GM12878 (cell line): ENCODE results near the gene TRAF5. TPM values are rescaled to one million over a fixed set of nuclear protein-coding genes. Genes with fewer than 3 reads are reported as not detected.

Experiments used
- ATAC-seq: fragments of 200-7000 bp; cut with Tn5 transposase; 3 replicates; pipeline ENCODE4 v1.9.1; 2020; ENCODE audit warnings: mild to moderate bottlenecking, moderate library complexity
- BruUV-seq: library from RNA; stranded (reverse); fragments of 400-500 nt; replicated peaks from 2 replicates; lab custom pipeline; 2021; lab: Mats Ljungman, UMichigan
- CTCF ChIA-PET: fragments of 300-600 bp; sonication (Branson Sonifier 250); formaldehyde crosslinking; extraction: SDS; loops from one replicate; lab custom pipeline; 2021; ENCODE audit warnings: inconsistent platforms; lab: Yijun Ruan, JAX
- POLR2A ChIA-PET: fragments of 350-600 bp; formaldehyde crosslinking; extraction: SDS; loops from one replicate; lab custom pipeline; 2021; ENCODE audit warnings: inconsistent platforms; lab: Charles Lee
- RAD21 ChIA-PET: fragments of 300-600 bp; sonication (Branson Sonifier 250); formaldehyde crosslinking; loops from one replicate; lab custom pipeline; 2023; ENCODE audit warnings: antibody characterized with exemption; ENCODE audit not compliant: unreplicated experiment; lab: Charles Lee
- SMC1A ChIA-PET: fragments of 300-600 bp; sonication (Branson Sonifier 250); formaldehyde crosslinking; loops from one replicate; lab custom pipeline; 2023; ENCODE audit not compliant: unreplicated experiment, uncharacterized antibody; lab: Charles Lee
- DNase-seq: peaks from one replicate; pipeline ENCODE4 v3.0.0-alpha.2; 2011; ENCODE audit warnings: low read depth, low spot score
- FAIRE-seq: peaks from 3 replicates; lab custom pipeline; 2011; peaks lifted over from hg19 to GRCh38; lab: Jason Lieb, UNC
- H2AFZ ChIP-seq: 2 replicates; pipeline ENCODE4 v1.6.0; 2011; ENCODE audit warnings: low read depth, low read length, control low read depth; ENCODE audit not compliant: control insufficient read depth
- H3K27ac ChIP-seq: 2 replicates; pipeline ENCODE4 v1.5.1; 2011; ENCODE audit warnings: control low read depth; ENCODE audit not compliant: control insufficient read depth, insufficient read depth
- H3K27me3 ChIP-seq, 2 experiments: replicated peaks in 1 of 2; 2 replicates each; pipeline versions ENCODE4 v1.6.0 to v1.6.1; 2011; ENCODE audit warnings: low read length in 1 of 2; ENCODE audit not compliant: control insufficient read depth in 2 of 2, insufficient read depth in 2 of 2
- H3K36me3 ChIP-seq, 2 experiments: 2 replicates each; pipeline ENCODE4 v1.5.1; 2011; ENCODE audit warnings: low read length in 1 of 2; ENCODE audit not compliant: control insufficient read depth in 2 of 2, insufficient read depth in 2 of 2
- H3K4me1 ChIP-seq: 2 replicates; pipeline ENCODE4 v1.6.1; 2011; ENCODE audit warnings: mild to moderate bottlenecking, low read length, moderate library complexity, mixed read lengths; ENCODE audit not compliant: control insufficient read depth, insufficient read depth
- H3K4me2 ChIP-seq: 2 replicates; pipeline ENCODE4 v1.6.0; 2011; ENCODE audit warnings: control low read depth; ENCODE audit not compliant: control insufficient read depth, insufficient read depth
- H3K4me3 ChIP-seq: fragments of 200-600 bp; sonication (generic); 2 replicates; pipeline ENCODE4 v1.5.1; 2016
- H3K79me2 ChIP-seq: 2 replicates; pipeline ENCODE4 v1.6.0; 2011; ENCODE audit warnings: low read length; ENCODE audit not compliant: control insufficient read depth, insufficient read depth
- H3K9ac ChIP-seq: 2 replicates; pipeline ENCODE4 v1.8.0; 2011; ENCODE audit warnings: low read length, control low read depth, mixed read lengths; ENCODE audit not compliant: control insufficient read depth, insufficient read depth
- H3K9me3 ChIP-seq: replicated peaks from 3 replicates; pipeline ENCODE4 v1.5.1; 2011; ENCODE audit warnings: mild to moderate bottlenecking, low read length; ENCODE audit not compliant: control insufficient read depth, insufficient read depth
- H4K20me1 ChIP-seq: 2 replicates; pipeline ENCODE4 v1.6.0; 2011; ENCODE audit not compliant: control insufficient read depth, insufficient read depth
- ASH2L ChIP-seq: fragments of 300-600, 200-600 bp; sonication (generic); IDR thresholded peaks from 2 replicates; pipeline ENCODE4 v1.6.1; 2017; ENCODE audit warnings: low read depth, mild to moderate bottlenecking, borderline replicate concordance
- BRCA1 ChIP-seq: IDR thresholded peaks from 2 replicates; pipeline ENCODE4 v1.6.1; 2011; ENCODE audit warnings: low read depth, low read length, improper control_type of control experiment
- CBFB ChIP-seq: IDR thresholded peaks from 2 replicates; pipeline ENCODE4 v1.6.1; 2016; ENCODE audit warnings: antibody characterized with exemption, low read depth
- CBX5 ChIP-seq: sonication (generic); IDR thresholded peaks from 2 replicates; pipeline ENCODE4 v1.6.1; 2016; ENCODE audit warnings: low read depth, moderate library complexity, mild to moderate bottlenecking, inconsistent platforms
- CREM ChIP-seq: IDR thresholded peaks from 2 replicates; pipeline ENCODE4 v1.6.1; 2014; ENCODE audit warnings: antibody characterized with exemption, low read depth
- DPF2 ChIP-seq: fragments of 450-650 bp; IDR thresholded peaks from 2 replicates; pipeline ENCODE4 v1.6.1; 2017; ENCODE audit warnings: mild to moderate bottlenecking
- EP300 ChIP-seq, 2 experiments: fragments of 150-350 bp in 1 of 2; IDR thresholded peaks; 2 replicates each; pipeline ENCODE4 v1.6.1; 2011 to 2012; ENCODE audit warnings: low read depth in 2 of 2, low read length in 2 of 2, borderline replicate concordance in 1 of 2, improper control_type of control experiment in 1 of 2, inconsistent platforms in 1 of 2; ENCODE audit not compliant: control insufficient read depth in 1 of 2
- MXI1 ChIP-seq: fragments of 150-350 bp; IDR thresholded peaks from 2 replicates; pipeline ENCODE4 v1.6.1; 2011; ENCODE audit warnings: low read depth, mild to moderate bottlenecking, inconsistent platforms, low read length, improper control_type of control experiment
- NFYB ChIP-seq: IDR thresholded peaks from 2 replicates; pipeline ENCODE4 v1.6.1; 2011; ENCODE audit warnings: low read depth, mild to moderate bottlenecking, low read length, improper control_type of control experiment, moderate library complexity; ENCODE audit not compliant: insufficient read depth
- PAX5 ChIP-seq: IDR thresholded peaks from 2 replicates; pipeline ENCODE4 v1.6.1; 2011; ENCODE audit warnings: low read depth, low read length, borderline replicate concordance
- POLR2AphosphoS5 ChIP-seq: IDR thresholded peaks from 2 replicates; pipeline ENCODE4 v1.6.1; 2011; ENCODE audit warnings: mild to moderate bottlenecking, low read length, inconsistent platforms
- RAD21 ChIP-seq: IDR thresholded peaks from 2 replicates; pipeline ENCODE4 v1.6.1; 2011; ENCODE audit warnings: mild to moderate bottlenecking, low read depth, low read length, moderate library complexity; ENCODE audit not compliant: insufficient read depth
- RCOR1 ChIP-seq: conservative IDR thresholded peaks from 2 replicates; pipeline ENCODE4 v1.6.1; 2012; ENCODE audit warnings: low read depth, low read length, improper control_type of control experiment
- SIX5 ChIP-seq: IDR thresholded peaks from 2 replicates; pipeline ENCODE4 v1.6.1; 2011; ENCODE audit warnings: mild to moderate bottlenecking, low read depth, low read length, moderate library complexity; ENCODE audit not compliant: severe bottlenecking
- SRF ChIP-seq, 2 experiments: IDR thresholded peaks; 2 replicates each; pipeline ENCODE4 v1.6.1; 2011; ENCODE audit warnings: low read depth in 2 of 2, low read length in 2 of 2, mild to moderate bottlenecking in 1 of 2, moderate library complexity in 1 of 2
- STAT1 ChIP-seq: fragments of 450-650 bp; conservative IDR thresholded peaks from 2 replicates; pipeline ENCODE4 v1.6.1; 2014; ENCODE audit warnings: antibody characterized with exemption, mild to moderate bottlenecking
- SUZ12 ChIP-seq: fragments of 200-600 bp; sonication (generic); IDR thresholded peaks from one replicate; pipeline ENCODE4 v1.6.1; 2018; ENCODE audit warnings: antibody characterized with exemption, mild to moderate bottlenecking; ENCODE audit not compliant: unreplicated experiment
- ZBTB33 ChIP-seq: fragments of 450-650 bp; IDR thresholded peaks from 2 replicates; pipeline ENCODE4 v1.6.1; 2017; ENCODE audit warnings: mild to moderate bottlenecking
- ZBTB40 ChIP-seq: fragments of 450-650 bp; IDR thresholded peaks from 2 replicates; pipeline ENCODE4 v1.6.1; 2016; ENCODE audit warnings: mild to moderate bottlenecking, moderate library complexity, borderline replicate concordance
- ZNF384 ChIP-seq: IDR thresholded peaks from 2 replicates; pipeline ENCODE4 v1.6.1; 2012; ENCODE audit warnings: low read depth, mild to moderate bottlenecking, low read length, improper control_type of control experiment, borderline replicate concordance
- whole genome bisulfite sequencing: methylation state at CpG from one replicate; pipeline ENCODE4 v1.1.6; 2016; ENCODE audit warnings: low lambda C conversion rate; ENCODE audit not compliant: insufficient replicate concordance, insufficient coverage; ENCODE audit errors: missing lambda C conversion rate; 5-methylcytosine and 5-hydroxymethylcytosine counted together
- in situ Hi-C: fragments of 300-500 bp; cut with MboI; formaldehyde crosslinking; loops from 9 replicates; pipeline ENCODE4 v1.14.3; 2018; ENCODE audit warnings: mixed read lengths
- intact Hi-C: fragments of 100-400 bp; cut with micrococcal nuclease; formaldehyde crosslinking; loops from one replicate; pipeline ENCODE4 v1.14.2; 2022; ENCODE audit not compliant: unreplicated experiment
- polyA plus RNA-seq, 11 experiments: library from polyadenylated mRNA; depleted of rRNA in 4 of 11; unstranded in 6 of 11; stranded (reverse) in 5 of 11; fragments of >200 nt; fragmentation: Nextera tagmentation in 4 of 11; fragmentation: Illumina TruSeq in 1 of 11; extraction: Ambion mirVana in 4 of 11; extraction: Trizol in 1 of 11; gene quantifications; 1 replicate in 1 of 11; 2 replicates in 10 of 11; pipeline versions ENCODE4 v1.2.1 to v1.2.3, GENCODE V29; 2011 to 2016; ENCODE audit warnings: inconsistent platforms in 2 of 11, missing spikeins in 2 of 11, low read depth in 1 of 11
- total RNA-seq, 4 experiments: library from RNA; depleted of rRNA in 3 of 4; stranded (reverse); fragments of >200 nt in 3 of 4; fragmentation: Illumina TruSeq in 1 of 4; extraction: Trizol in 1 of 4; gene quantifications; 2 replicates each; pipeline versions ENCODE4 v1.2.1 to v1.2.3, GENCODE V29; 2013 to 2021

The TRAF5 gene
- total and polyA plus RNA-seq, 10 of the 15 experiments (the other 5 are each of a cell fraction or from before 2014, with no cell fraction given) = 10.6 to 36.5 (median 26.3) TPM

- Histone ChIP-seq H3K27me3 (no peaks in the 10 kb centered on the region), H3K4me3 (no peak overlapping the region), H2AFZ (no peak overlapping the region), H3K9me3 (no peaks in the 10 kb centered on the region), H3K9ac (no peak overlapping the region), H3K79me2 (peaks cover 24% of the 10 kb centered on the region), H3K4me1 (peaks cover 4% of the 10 kb centered on the region; the same call in 1 of the 2 replicates), H4K20me1 (no peaks in the 10 kb centered on the region), H3K36me3 (peaks cover 0 to 2% of the 10 kb centered on the region in 2 experiments; a peak in 2 of 4 replicates), H3K27ac (no peak overlapping the region), H3K4me2 (no peak overlapping the region)
- DNase-seq (no peak), FAIRE-seq (no peak), ATAC-seq (no peak)
- in situ Hi-C loops = no loop called here
- 74% methylated on average over 6 of the region's 6 CpGs for WGBS
- ChIA-PET SMC1A (interaction anchor here (0.9 to 1.2 kb wide), 2 partner anchors 15 to 16 kb away, joined by 3 read pairs; no protein-coding TSS in a partner anchor), RAD21 (interaction anchor here (0.6 to 1.2 kb wide), 2 partner anchors 12 to 16 kb away, joined by 3 to 8 read pairs; no protein-coding TSS in a partner anchor), CTCF (interaction anchor here (0.9 to 1.4 kb wide), 2 partner anchors 15 to 16 kb away, joined by 3 read pairs; no protein-coding TSS in a partner anchor), POLR2A (no interaction called here)
- TF ChIP-seq RCOR1 = no peak
- TF ChIP-seq SRF (IDR thresholded peaks at IDR 0.05; ENCODE audit: low read depth in 2 of 2, low read length in 2 of 2) = no peak
- no peak for TF ChIP-seq SUZ12
- no peak for TF ChIP-seq NFYB
- no peak for TF ChIP-seq CREM
- no peak for TF ChIP-seq DPF2
- TF ChIP-seq ZBTB33 = no peak
- no peak for TF ChIP-seq RAD21
- no peak for TF ChIP-seq CBX5
- TF ChIP-seq SIX5 = no peak
- TF ChIP-seq EP300 (IDR thresholded peaks at IDR 0.05; ENCODE audit: borderline replicate concordance in 1 of 2, control insufficient read depth in 1 of 2, low read depth in 2 of 2, low read length in 2 of 2) = no peak
- TF ChIP-seq CBFB = no peak
- no peak for TF ChIP-seq PAX5
- TF ChIP-seq STAT1 = no peak
- no peak for TF ChIP-seq BRCA1
- TF ChIP-seq ZNF384 = no peak
- no peak for TF ChIP-seq ASH2L
- TF ChIP-seq MXI1 = no peak
- no peak for TF ChIP-seq POLR2AphosphoS5
- TF ChIP-seq ZBTB40 = no peak
- intact Hi-C loops = no loop called here
- BruUV-seq = no TSS peak
Measured at GRCh38 chr1:211344152-211344618, 17.6 kb downstream of the TRAF5 start.
